ENCODE results near the gene NEUROG1.

GRCh38 chr5:135551593-135552447 lies 16.1 kb upstream of the NEUROG1 start:
- no peak for TF ChIP-seq EZH2 (IDR thresholded peaks at IDR 0.05; ENCODE audit: borderline replicate concordance, low read length)
- TF ChIP-seq, protein P1, sequence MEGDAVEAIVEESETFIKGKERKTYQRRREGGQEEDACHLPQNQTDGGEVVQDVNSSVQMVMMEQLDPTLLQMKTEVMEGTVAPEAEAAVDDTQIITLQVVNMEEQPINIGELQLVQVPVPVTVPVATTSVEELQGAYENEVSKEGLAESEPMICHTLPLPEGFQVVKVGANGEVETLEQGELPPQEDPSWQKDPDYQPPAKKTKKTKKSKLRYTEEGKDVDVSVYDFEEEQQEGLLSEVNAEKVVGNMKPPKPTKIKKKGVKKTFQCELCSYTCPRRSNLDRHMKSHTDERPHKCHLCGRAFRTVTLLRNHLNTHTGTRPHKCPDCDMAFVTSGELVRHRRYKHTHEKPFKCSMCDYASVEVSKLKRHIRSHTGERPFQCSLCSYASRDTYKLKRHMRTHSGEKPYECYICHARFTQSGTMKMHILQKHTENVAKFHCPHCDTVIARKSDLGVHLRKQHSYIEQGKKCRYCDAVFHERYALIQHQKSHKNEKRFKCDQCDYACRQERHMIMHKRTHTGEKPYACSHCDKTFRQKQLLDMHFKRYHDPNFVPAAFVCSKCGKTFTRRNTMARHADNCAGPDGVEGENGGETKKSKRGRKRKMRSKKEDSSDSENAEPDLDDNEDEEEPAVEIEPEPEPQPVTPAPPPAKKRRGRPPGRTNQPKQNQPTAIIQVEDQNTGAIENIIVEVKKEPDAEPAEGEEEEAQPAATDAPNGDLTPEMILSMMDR (IDR thresholded peaks at IDR 0.05; ENCODE audit: low read length): peak; percentile 85
